ENCODE measurements around the gene DLGAP4.
"Not testable (repeated sequence)": the region's sequence is repeated elsewhere in the genome, so short reads cannot be mapped to it uniquely, and the experiment has no call there.

Gene DLGAP4

GRCh38 chr20:36475054-36475453 lies 168.9 kb downstream of the DLGAP4 start:
- not testable (repeated sequence) for DNase-seq (ENCODE audit: low read depth)

DNA sequence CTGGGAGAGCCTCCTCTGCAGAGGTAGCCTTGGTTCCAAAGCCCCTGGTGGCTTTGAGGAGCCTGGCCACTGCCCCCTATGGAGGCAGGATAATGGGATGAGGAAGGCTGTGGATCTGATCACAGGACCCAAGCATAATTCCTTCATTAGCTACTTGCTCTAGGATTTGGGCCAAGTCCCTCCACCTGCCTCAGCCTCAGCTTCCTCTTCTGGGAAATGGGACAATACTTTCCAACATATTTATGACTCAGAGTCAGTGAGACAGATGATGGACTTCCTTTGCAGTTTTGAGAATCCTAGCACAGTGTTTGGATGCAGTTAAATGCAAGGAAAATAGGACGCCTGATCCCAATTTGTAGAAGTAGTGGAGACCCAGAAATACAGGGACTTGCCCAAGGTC lies 171.3 kb downstream of the DLGAP4 start:
- no peak for DNase-seq (ENCODE audit: low read depth)

DNA sequence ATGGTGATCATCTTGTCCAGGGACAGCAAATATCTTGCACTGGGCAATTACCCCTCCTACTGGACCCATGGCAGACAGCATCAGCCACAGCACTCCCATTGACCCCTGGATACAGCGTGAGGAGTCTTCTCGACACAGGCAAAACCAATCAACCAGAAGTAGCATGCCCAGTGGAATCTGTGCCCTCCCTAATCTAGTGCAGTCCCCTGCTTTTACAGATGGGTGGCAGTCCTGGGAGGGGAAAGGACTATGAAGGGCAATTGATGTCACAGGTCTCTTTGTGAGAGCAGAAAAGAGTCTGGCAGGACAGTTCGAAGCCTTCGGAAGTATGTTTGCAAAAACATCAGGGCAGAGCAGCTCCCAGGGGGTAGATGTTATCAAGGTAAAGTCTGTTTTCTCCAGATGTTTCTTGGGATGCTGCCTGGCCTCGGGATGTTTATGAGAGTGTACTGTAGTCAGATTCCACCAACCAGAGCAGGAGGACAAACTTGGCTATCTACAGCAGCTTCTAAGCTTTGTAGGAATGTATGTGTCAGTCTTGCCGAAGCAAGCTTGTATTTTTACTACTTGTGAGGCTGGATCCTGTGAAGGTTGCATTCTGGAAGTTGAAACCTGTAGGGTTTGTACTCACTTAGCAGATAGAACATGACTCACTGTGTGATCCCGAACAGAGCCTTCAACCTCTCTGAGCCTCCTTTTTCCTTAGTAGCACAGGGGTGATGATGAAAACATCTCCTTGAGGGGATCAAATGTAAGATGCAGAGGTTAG lies 172.2 kb downstream of the DLGAP4 start:
- DNase-seq (ENCODE audit: low read depth) = no peak

DNA sequence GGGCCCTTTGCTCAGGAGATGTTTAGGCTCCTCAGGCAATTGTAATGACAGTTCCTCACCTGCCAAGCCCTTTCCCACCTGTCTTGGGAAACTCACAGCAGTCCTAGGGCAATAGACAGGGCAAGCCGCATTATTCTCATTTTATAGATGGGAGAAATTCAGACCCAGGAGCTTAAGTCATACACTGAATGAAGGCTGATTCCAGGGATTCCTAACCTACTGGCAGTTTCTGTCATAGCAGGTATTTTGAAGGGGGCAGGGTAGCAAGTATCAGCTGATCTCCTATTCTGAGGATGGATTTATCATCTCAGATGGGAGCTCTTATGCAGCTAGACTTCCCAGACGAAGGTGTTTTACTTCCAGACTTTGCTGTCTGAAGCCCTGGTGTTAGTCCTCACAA lies 173.8 kb downstream of the DLGAP4 start:
- DNase-seq (ENCODE audit: low read depth) = no peak

GRCh38 chr20:36480456-36481048 lies 174.4 kb downstream of the DLGAP4 start:
- DNase-seq (ENCODE audit: low read depth) = no peak

DNA sequence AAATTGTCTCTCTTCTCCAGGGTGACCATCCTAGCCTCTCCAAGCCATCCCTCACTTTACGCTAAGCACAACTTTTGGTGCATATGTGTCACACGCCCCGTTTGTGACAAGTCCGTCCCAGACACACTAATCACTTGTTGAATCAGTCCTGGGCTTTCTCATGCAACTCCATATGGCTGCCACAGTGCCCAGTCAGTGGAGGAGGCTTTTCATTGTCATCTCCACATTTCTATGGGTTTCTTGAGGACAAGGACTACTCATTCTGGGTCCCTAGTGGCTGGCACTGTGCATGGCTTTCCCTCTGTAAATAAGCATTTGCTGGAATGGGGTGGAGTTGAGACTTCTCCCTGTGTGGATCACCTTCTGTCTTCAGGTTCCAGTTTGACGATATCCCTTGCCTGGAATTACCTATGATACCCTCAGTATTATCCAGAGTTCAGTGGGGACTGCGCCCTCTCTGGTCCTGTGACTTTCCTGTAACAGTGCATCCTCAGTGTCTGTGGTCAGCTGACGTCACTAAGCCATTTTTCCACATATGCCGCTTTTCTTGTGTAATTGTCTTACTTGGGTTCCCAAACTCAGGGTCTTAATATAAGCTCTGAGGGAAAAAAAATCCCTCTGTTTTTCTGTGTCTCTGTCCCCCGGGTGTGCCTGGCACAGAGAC lies 175.4 kb downstream of the DLGAP4 start:
- no peak for DNase-seq (ENCODE audit: low read depth)

GRCh38 chr20:36482044-36482473 lies 175.9 kb downstream of the DLGAP4 start:
- no peak for DNase-seq (ENCODE audit: low read depth)

DNA sequence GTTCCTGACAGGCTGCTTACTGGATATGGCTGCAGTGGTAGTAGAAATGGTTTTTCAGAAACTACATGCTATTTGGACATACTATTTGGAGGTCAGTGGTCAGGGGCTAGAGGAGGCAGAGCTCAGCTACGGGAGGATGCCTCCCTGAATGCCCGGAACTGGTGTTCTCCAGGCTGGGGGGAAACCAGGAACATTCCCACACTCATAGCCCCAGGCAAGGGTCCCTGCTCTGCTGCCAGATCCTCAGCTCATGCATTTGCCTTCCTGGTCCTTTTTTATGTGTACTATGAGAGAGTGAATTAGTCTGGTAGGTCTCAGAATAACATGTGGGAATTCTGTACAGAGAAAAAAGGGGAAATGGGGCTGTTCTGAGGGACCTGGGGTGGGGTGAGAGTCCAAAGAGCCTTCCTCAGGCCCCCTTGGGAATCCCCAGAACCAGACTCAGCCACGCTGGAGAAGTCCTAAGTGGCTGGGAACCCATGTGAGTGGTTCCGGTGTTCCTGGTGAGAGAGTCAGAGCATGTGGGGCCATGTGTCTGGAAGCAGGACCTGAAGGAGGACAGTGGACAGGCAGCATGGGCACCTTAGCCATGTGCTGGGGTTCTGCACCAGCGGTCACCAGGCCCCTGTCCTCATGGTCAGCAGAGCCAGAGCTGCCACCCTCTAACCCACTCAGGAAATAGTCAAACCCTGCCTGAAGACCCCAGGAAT lies 177.2 kb downstream of the DLGAP4 start:
- DNase-seq (ENCODE audit: low read depth) = no peak

- no peak for DNase-seq (ENCODE audit: low read depth)
These were observed 178.0 kb downstream of the DLGAP4 start for GRCh38 chr20:36483919-36484808.

DNA sequence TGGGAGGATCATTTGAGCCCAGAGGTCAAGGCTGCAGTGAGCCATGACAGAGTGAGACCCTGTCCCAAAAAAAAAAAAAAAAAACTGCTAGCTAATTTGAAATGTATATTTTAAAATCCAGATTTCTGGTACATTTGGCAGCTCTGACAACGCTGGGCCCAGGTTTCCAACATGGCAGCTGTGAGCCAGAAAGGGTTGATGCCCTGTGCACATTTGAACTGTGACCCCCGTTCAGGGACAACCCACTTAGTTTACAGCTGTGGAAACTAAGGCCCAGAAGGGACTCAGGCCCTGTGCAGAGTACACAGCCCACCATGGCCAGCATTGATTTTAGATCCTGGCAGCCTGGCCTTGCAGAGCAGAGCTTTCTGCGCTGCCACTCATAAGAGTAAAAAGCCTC lies 179.1 kb downstream of the DLGAP4 start:
- no peak for DNase-seq (ENCODE audit: low read depth)

DNA sequence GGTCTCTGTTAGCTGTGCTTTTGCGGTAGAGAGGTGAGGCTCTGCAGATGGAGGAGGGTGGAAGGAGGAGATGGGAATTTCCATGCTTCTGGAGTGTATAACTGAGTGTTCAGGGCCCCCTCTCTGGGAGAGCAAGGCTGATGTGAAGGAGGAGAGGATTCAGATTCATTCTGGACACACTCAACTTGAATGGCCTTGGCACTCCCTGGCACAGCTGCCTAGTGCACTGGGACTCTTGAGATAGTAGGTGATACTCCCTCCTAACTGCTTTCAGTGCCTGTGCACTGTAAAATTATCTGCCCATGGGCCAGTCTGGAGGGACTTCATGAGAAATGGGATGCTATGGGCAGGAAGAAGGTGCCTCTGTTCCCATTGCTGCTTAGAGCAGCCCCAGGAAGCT lies 180.9 kb downstream of the DLGAP4 start:
- DNase-seq (ENCODE audit: low read depth) = no peak

DNA sequence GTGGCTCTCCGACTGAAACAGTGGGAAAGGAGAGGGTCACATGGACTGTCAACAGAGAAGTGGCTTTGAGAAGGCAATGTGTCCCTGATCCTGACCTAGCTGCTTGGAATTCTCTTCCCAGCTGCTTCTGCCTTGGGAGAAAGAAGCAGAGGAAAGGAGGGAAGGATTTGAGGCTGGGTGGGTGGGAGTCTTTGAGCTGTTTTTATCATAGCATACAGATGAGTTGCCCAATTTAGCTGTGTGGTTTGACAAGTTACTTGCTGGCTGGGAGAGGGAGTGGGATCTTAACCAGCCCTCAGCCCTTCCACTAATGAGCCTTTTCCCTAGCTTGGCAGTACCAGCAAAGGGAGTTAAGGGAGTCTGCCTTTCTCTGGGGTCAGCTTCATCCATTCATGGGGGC lies 184.1 kb downstream of the DLGAP4 start:
- no peak for DNase-seq (ENCODE audit: low read depth)

GRCh38 chr20:36491901-36492617 lies 185.9 kb downstream of the DLGAP4 start:
- peak; percentile 15 for DNase-seq (ENCODE audit: low read depth)

- no peak for DNase-seq (ENCODE audit: low read depth)
These were observed 187.1 kb downstream of the DLGAP4 start for GRCh38 chr20:36493051-36493800.

DNA sequence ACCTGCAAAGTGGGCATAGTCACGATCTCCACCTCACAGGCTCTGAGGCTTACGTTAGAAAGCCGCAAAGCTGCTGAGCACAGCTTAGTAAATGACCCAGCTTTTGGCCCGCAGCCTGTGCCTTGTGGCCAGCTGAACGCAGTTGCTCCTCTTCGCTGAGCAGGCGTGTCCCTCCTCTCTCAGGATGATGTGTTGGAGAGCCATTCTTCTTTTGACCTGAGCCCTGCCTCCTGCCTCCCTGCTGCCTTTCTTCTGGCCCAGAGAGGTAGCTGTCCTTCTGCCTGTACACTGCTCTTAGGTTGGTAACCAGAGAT lies 187.6 kb downstream of the DLGAP4 start:
- no peak for DNase-seq (ENCODE audit: low read depth)

GRCh38 chr20:36496707-36497669 lies 190.8 kb downstream of the DLGAP4 start:
- no peak for DNase-seq (ENCODE audit: low read depth)

DNA sequence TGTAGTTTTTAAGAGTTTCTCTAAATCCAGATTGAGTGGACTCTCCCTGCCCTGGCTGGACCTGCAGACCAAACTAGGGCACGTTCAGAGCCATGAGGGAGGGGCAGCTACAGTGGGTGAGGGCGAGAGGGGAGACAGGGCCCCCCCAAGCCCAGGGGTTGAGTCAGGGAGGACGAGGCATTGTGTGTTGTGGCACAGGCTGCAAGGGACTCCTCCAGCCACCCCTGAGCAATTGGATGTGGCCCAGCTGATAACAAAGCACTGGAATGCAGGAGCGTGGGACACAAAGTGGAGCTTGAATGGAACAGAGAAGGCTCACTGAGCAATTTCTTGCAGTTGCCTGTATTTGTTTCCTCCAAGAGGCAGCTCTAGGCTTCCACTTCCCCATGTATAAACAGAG lies 191.7 kb downstream of the DLGAP4 start:
- no peak for DNase-seq (ENCODE audit: low read depth)

DNA sequence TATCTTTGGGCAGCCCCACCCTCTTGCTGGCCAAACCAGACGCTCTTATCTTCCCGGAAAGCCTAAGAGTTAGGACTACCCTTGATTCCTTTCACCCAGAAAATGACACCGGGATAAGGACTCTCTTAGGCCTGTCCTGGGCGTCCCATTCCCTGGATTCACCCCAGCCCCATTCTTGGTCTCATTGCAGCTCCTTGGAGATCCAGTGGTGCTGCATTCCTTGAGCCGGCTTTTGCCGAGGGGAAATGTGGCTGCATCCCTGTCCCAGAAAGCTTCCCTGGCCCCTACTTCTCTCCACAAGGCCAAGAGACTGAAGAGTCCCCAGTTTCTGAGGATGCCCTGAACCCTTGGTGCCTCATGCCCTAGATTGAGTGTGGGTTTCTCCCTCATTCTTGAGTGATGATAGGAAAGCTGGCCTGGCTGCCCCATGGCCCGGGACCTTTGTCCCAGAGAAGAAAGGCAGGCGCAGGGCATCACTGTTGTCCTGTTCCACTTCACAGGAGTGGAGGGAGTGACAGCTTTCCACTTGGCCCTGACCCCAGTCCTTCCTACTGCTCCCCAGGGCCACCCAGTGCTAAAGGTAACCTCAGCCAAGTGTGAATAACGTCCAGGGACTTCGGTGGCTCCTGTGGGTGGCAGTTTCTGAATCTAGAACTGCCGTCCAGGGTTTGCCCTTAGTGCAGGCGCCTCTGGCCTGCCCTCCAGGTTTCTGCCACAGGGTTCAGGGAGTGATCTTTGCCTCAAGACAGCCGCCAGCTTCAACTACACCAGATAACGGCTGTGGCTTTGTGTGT lies 192.4 kb downstream of the DLGAP4 start:
- DNase-seq (ENCODE audit: low read depth) = no peak
